GM19372 (cell line): ENCODE measurements around the gene NDUFA3.

ENCODE experiments used
- ATAC-seq: cut with Tn5 transposase; IDR thresholded peaks from one replicate; pipeline ENCODE4 v1.9.1; 2021; ENCODE audit warnings: mild to moderate bottlenecking, low read depth, moderate library complexity; ENCODE audit not compliant: unreplicated experiment

NDUFA3 gene

DNA sequence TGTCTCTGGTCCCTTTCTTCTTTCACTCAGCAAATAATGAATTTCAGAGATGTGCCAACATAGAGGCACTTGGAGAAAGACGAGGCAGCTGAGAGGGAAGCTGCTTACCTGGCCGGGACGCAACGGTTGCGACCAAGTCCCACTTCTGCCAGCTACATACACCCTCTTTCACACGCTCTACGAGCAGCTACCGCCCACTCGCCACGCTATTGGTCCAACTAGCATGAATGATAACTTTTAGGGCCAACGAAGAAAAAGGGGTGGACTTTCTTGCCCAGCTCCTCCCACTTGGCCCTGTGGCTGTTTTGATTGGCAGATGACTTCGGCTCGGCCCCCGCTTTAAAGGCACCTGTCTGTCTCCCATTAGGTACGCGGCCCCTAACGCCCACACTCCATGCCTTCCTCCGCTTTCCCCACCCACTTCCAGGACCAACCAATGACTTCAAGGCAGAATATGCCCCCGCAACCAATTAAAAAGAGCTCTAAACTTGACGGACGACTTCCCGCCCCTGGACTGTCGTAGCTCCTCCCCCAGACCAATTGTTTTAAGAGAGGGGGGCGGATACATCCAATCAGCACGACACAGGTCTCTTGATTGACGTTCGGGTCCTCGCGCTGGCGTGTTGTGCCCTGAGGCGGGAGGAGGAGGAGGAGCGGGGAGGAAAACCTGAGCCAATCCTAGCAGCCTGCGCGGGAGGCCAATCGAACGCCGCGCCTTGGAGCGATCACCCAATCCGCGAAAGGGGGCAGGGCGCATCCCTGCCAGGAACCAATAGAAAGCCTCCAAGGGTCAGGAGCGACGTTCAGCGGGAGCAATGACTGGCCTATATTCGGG lies 34.4 kb downstream of the NDUFA3 start:
- ATAC-seq = peak; percentile 70

DNA sequence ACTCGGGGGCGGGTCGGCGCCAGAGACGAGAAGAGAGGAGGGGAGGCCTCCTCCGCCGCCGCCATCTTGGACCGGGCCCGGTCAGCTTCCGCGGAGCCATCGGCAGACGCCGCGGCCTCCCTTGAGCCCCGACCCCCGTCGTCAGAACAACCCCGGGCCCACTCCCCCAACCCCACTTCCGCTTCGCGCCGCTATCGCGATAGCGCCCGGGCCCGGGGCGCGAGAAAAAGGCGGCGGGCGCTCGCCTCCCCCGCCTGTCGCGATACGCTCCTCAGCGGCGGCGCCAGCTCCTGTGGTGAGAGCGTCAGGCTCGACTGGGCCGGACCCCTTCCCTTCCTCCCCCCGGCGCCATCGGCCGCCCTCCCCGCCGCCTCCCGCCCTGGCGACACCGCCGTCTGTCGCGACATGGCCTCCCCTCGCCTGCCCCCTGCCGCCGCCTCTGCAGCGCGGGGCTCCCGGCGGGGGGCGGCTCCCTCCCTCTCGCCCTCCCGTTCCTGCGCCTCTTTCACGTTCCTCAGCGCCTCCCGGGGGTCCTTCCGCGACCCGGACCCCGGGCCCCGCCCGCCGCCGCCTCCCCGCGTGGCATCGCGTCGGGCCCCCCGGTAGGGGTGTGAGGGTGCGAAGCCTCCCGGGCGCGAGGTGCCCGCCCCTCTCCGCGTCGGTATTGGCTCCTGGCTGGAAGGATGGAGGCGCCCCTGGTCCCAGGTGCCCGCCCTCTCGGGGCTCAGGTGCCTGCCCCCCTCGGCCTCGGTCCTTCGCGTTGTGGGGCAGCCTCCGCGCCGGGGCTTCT lies 35.2 kb downstream of the NDUFA3 start, which contains the start of gene CNOT3:
CNOT3 (plus strand) TSS at position 64 of the 790 bp plus-strand sequence. CDS start 5,217 bp downstream, outside the sequence.
- no peak for ATAC-seq

DNA sequence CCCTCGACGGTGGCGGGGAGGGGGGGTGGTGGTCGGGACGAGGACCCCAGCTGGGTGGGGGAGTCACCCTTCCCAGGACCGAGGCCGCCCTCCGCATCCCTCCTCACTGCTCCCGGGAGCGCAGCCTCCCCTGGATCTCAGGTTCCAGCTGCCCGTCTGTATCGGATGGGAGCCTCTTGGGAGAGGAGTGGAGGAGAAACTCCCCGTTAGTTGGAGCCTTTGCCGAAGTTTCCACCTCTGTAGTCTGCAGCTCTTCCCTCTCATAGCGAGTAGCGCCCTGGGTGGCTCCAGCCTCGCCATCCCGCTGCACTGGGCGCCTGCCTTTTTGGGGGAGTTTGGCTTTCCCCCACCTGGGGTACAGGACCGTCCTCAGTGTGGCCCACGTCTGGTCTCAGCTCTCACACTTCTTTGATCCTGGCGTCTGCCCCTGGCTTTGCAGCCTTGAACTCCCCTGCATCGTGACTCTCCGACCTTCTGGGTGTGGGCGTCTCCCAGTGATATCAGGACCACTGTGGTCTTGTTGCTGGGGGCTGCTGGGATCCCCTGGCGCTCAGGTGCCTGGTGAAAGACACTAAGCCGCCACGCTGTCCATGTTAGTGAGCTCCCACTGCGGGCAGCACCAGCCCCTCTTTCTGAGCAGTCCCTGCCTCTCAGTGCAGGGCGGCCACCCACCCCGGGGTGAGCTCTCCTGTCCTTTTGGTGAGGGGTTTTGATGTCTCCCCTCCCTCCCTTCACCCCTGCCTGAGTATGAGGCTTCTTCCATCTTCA lies 36.0 kb downstream of the NDUFA3 start:
- no peak for ATAC-seq

DNA sequence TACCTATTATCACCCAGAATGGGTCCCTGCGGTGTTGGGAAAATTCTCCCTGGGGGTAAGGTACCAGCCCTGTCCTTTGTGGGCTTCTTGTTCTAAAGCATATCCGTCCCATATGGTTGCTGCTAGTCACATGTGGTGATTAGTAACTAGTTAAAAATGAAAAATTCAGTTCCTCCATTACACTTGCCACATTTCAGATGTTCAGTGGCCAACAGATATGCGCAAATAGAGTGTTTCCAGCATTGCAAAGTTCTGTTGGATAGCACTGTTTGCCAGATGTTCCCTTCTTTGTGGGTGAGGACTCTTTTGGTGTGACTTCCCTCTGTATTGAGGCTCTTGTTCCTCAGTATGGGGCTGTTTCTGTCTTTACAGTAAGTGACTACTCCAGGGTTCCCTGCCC lies 38.7 kb downstream of the NDUFA3 start:
- no peak for ATAC-seq

DNA sequence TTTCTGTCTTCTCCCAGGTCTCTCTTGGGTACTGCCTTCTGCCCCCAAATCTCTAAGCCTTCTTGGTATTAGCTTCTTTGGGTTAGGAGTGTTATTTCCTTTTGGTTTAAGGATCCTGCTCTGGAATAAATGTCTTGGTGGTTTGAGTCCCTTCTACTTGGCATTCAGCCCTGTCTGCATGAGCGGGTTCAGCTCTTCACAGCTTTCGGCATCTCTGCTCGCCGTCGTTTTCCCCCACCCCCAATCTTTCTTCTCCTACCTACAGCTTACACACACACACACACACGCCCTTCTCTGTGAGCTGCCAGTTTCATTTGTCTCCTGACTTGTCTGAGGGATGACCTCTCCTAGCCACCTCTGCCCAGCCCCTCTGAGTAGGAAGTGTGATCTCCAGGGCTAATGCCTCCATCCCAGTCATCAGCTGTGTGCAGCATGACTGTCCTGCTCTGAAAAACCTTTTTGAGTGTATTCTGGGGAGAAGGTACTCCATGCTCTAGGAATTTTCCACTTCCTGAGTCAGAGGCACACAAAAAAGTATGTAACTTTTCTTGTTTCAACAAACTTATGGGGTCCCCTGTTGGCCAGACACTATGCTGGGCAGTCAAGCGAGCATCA lies 39.6 kb downstream of the NDUFA3 start:
- ATAC-seq = no peak

DNA sequence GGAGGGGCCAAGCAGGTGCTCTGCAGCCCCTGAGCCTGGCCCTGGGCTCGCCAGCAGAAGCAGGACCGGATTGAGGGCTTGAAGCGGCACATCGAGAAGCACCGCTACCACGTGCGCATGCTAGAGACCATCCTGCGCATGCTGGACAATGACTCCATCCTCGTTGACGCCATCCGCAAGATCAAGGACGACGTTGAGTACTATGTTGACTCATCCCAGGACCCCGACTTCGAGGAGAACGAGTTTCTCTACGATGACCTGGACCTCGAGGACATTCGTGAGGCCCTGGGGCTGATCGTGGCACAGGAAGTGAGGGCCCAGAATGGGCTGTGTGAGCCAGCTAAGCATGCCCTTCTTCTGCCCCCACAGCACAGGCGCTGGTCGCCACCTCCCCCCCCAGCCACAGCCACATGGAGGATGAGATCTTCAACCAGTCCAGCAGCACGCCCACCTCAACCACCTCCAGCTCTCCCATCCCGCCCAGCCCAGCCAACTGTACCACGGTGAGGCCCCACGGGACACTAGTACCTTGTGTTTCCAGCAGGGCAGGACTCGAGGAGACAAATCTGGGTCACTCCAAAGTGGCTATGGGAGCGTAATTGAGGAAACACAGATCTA lies 43.0 kb downstream of the NDUFA3 start:
- ATAC-seq = no peak

DNA sequence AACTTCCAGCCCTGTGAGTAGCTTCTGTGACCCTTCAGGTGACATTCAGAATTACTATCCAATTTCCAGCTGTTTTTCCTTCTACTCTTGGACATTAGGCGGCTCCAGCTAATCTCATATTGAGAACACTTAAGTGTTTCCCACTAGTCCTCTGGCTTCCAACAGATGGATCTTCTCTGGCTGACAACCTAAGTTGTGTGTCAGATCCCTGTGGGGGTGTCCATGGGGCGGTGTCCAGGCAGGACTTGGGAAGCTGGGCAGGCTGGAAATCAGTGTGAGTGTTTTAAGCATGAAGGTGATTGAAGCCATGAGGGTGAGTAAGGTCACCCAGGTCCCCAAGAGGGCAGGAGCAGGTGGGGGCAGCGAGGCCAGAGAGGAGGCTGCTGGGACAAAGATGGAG lies 45.0 kb downstream of the NDUFA3 start:
- ATAC-seq = no peak

DNA sequence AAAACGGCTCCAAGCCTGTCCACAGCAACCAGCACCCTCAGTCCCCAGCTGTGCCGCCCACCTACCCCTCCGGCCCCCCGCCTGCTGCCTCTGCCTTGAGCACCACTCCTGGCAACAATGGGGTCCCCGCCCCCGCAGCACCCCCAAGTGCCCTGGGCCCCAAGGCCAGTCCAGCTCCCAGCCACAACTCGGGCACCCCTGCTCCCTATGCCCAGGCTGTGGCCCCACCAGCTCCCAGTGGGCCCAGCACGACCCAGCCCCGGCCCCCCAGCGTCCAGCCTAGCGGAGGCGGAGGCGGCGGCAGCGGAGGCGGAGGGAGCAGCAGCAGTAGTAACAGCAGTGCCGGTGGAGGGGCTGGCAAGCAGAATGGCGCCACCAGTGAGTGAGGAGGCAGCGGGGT lies 45.5 kb downstream of the NDUFA3 start:
- ATAC-seq = no peak

DNA sequence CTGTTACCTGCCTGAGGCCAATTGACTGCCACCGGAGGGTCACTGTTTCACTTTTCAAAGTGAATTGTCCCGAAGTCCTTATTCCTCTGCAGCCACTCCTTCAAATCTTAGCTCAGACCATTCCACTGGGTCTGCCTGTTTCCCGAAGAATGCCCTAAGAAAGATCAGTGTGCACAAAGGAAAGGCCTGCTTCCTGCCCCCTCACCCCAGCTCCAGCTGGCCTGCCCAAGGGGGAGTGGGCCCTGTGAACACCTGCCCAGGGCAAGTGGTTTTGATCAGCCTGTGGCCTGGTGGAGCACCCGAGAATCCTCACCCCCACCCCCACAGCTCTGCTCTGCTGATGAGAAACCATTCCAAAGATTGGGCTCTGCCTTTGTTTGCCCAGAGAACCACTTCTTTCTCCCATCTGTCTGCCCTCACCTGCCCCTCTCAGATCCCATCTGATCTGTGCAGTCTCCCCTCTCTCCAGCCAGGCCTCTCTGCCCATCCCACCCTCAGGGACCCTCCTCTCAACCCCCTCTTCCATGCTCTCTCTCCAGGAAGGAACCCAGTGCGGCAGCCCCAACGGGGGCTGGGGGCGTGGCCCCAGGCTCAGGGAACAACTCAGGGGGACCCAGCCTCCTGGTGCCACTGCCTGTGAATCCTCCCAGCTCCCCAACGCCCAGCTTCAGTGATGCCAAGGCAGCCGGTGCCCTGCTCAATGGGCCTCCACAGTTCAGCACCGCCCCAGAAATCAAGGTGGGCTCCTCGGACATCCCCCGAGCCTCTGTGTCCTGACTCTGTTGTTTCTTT lies 46.6 kb downstream of the NDUFA3 start:
- no peak for ATAC-seq

DNA sequence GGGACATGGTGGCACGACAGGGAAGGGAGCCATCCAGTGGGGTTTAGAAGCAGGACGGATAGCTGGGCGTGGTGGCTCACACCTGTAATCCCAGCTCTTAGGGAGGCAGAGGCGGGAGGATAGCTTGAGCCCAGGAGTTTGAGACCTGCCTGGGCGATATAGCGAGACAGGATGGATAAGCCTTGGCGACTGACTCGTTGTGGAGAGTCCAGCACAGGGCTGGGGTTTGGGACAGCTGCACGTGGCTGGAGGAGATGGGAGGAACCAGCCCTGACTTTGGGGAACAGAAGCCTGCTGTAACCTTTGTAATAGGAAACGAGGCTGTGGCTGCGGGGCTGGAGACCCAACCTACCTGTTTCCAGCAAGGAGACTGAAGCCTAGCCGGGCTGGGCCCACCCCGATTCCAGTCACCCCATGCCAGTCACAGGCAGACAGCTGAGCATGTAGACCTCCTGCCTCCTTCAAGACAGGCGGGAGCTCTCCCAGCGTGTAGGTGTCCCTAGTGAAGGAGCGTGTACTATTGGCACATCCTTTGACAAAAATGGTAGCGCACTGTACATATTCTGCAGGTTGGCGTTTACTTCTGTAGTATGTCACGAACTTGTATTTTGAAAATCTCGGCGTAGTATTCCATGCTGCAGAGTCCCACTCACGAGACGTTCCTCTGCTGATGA lies 48.8 kb downstream of the NDUFA3 start:
- ATAC-seq = no peak

DNA sequence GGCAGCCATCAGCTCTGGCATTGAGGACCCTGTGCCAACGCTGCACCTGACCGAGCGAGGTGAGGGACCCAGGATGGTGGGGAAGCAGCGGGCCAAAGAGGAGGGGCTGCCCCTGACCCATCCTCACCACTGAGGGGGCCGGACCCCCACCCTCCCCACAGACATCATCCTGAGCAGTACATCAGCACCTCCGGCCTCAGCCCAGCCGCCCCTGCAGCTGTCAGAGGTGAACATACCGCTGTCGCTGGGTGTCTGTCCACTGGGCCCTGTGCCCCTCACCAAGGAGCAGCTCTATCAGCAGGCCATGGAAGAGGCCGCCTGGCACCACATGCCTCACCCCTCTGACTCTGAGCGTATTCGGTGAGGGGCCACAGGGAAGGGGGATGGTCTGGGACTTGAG lies 49.6 kb downstream of the NDUFA3 start:
- ATAC-seq = no peak

DNA sequence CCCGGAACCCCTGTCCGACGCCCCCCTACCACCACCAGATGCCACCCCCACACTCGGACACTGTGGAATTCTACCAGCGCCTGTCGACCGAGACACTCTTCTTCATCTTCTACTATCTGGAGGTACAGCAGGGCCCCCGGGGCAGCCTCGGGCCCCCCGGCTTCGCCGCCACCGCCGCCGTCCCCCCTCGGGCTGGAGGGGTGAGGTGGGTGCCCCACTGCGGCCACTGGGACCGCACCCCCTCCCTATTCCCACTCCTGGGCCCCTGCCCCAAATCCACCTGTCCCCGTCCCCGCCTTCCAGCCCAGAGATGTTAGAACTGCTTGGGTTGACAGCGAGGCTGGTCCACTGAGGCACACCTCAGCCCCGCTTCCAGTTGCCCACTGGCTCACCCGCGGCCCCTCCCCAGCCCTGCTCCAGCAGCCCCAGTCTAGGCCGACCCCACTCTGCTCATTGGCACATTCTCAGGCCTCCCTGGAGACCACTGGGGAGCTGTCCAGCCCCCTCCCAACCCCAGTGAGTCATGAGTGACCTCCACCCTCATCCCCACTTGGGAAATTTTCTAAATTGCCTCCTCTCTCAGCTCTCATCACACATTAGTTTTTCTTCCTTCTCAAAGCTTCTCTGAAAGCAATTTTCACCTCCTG lies 50.3 kb downstream of the NDUFA3 start:
- ATAC-seq = no peak

DNA sequence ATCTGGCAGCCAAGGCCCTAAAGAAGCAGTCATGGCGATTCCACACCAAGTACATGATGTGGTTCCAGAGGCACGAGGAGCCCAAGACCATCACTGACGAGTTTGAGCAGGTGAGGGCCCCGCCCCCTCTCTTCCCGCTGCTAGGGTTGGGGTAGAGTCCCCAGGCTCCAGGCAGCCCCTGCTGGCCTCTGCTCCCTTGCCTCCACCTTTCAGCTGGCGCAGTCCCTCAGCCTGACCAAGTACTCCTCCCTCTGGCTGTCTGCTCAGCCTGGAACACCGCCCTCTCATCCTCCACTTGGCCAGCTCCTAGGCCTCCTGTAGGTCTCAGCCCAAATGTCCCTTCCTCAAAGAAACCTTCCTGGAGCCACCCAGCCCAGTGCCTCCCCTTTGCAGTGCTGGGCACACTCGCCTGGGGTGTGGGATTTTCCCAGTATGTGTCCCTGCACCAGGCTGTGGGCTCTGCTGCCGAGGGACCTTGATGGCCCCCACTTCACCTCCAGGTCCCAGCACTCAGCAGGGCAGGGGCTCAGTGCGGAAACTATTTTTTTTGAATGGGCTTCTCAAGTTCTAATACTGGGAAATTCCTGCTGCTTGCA lies 51.2 kb downstream of the NDUFA3 start:
- ATAC-seq = no peak

DNA sequence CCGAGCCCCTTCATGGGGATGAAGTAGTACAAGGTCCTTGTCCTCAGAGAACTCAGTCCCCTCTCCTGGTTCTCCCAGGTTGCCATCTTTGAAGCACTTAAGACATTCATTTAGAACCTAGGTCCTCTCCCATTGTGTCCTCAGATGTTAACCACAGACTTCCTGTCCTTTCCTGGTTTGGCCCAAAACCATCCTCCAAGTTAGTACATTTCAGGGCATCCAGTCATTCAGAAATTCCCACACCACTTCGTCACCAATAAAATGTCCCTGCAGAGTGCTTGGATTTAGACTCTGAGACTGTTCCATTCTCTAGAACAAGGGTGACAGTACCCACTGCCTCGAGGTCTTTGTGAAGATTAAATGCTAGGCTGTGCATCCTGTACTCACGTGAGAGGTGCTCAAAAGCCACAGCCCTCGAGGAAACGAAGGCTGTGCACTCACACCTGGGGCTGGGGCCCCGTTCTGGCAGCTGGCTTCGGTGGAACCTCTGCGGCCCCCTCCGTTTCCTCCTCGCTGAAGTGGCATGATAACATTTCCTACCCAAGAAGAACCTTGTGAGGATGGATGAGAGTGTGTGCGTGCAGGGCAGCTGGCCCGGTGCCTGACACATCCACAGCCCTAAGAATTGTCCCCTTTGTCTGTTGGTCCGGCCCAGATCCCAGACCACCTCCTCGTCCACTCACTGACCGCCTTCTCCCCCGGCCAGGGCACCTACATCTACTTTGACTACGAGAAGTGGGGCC lies 52.1 kb downstream of the NDUFA3 start:
- no peak for ATAC-seq

DNA sequence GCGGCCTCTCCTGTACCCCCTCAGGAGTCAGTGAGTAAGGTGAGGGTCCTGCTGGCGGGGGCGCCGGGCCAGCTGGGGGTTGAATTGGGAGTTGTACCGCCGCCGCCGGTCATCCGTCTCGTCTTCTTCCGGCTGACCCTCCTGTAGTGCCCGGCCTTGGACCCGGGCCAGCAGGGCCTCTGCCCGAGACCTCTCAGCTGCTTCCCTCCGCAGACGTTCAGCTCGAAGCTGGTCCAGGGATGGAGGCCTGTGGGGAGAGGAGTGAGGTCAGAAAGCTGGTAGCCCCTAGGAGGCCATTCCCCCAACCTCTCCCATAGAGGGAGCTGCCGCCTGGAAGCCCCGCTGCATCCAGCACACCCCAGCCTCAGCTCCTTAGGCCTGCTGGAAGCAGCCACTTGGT lies 53.0 kb downstream of the NDUFA3 start:
- no peak for ATAC-seq

DNA sequence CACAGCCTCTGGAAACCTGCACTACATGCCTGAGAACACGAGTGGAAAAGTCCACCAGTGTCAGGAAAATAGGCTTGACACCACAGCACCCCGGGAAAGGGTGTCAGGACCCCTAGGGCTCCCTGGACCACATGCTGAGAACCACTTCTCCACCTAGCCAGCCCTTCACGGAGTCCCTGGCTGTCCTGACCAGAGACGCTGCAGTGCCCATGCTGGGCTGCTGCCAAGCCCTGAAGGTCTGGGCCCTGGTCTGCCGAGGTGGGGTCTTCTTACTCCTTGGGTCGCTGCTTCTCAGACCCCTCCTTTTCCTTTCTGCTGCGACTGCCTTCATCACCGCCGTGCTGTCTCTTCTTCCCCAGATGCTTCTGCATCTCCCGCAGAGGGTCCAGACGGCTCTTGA lies 53.8 kb downstream of the NDUFA3 start:
- ATAC-seq = no peak

DNA sequence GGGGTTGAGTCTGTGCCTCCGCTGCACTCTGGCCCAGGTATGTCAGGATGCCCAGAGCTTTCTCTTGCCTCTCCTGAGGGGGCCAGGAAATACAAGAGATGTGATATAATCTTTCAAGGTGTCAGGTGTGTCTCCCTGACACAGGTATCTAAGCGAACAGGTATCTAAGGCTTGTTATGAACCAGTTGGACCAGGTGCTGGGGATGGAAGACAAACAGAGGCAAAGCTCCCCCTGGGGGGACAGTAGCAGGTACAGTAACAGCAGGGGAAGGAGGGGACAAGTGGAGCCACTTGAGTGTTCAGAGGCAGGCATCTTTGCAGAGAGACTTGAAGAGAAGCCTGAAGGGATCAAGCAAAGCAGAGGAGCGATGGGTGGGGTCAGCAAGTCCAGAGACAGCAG lies 54.3 kb downstream of the NDUFA3 start:
- ATAC-seq = no peak
